DMS 273 (cell line): ENCODE data around the gene LDLRAD4.

Source experiments
- DNase-seq: peaks from one replicate; lab custom pipeline; 2025; ENCODE audit not compliant: unreplicated experiment; lab: John Stamatoyannopoulos, UW

Gene LDLRAD4

DNA sequence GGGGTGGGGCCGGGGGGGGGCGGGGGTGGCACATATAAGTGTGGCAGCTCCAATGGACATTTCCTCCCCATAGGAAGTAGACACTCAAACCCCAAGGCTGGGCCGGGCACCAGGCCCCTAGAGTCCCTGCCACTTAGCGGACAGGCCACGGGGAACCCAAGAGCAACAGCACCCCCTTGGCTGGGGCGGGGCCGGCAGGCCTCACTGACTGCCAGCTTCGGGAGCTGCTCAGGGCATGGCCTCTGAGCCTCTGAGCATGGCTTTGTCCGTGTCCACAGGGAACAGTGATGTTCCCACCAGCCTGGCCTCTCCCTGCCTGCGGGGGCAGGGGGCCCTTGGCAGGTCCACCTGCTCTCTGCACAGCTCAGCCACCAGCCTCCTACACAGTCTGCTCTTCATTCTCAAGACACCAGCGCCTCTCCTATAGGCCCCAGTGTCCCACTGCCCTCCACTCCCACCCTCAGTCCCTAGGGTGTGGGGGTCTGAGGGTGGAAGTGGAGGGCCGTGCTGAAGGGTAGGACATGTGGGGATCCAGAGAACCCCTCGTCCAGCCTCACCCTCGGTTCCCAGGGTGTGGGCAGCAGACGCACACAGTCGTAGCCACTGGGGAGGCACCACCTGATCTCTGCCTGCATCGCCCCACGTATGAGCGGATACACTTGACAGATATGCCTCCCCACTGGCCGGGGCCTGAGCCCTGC, 401.1 kb downstream of the LDLRAD4 start:
- DNase-seq = no peak

GRCh38 chr18:13620206-13620672, 401.7 kb downstream of the LDLRAD4 start:
- no peak for DNase-seq

- DNase-seq = no peak
Observed at GRCh38 chr18:13620818-13621445, 402.4 kb downstream of the LDLRAD4 start.

GRCh38 chr18:13621446-13621849, 402.9 kb downstream of the LDLRAD4 start:
- DNase-seq = no peak

DNA sequence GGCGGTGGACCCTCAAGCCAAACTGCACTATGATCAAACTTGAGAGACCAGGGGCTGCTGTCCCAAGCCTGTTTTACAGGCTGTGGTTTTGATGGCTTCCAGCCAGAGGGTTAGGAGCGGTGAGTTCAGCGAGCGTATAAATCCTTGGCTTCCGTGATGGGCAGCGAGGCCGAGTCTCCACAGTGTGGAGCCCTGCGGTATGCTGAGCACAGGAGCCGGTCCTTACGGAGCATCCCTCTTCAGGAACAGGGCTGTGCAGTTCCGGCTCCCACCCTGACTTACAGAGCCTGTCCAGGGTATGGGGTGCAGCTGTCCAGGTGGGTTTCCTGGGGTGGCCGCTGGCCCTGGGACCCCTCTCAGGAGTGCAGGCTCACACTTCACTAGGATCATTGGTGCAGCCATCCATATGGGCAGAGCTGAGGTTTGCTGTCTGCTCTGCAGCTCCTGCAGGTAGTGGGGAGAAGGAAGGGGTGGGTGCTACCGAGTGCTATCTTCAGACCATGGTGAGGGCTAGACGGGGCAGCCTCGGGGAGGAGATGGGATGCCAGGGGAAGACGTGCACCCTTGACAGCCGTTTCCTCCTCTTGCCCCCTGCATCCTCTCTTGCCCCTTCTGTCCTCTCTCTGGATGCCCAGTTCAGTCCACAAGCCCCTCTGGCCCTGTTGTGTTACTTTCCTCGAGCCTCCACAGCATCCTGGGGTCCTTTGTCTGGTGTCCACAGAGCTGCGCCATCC, 403.5 kb downstream of the LDLRAD4 start:
- no peak for DNase-seq

GRCh38 chr18:13622751-13623150, 404.2 kb downstream of the LDLRAD4 start:
- DNase-seq = no peak

GRCh38 chr18:13623348-13623747, 404.8 kb downstream of the LDLRAD4 start:
- DNase-seq = no peak

- no peak for DNase-seq
Observed at GRCh38 chr18:13623871-13624270, 405.3 kb downstream of the LDLRAD4 start.

- no peak for DNase-seq
Observed at GRCh38 chr18:13624563-13625237, 406.1 kb downstream of the LDLRAD4 start.

GRCh38 chr18:13625355-13625754, 406.8 kb downstream of the LDLRAD4 start:
- DNase-seq = no peak

GRCh38 chr18:13625843-13626543, 407.4 kb downstream of the LDLRAD4 start:
- no peak for DNase-seq

GRCh38 chr18:13626544-13626908, 408.0 kb downstream of the LDLRAD4 start:
- DNase-seq = no peak

DNA sequence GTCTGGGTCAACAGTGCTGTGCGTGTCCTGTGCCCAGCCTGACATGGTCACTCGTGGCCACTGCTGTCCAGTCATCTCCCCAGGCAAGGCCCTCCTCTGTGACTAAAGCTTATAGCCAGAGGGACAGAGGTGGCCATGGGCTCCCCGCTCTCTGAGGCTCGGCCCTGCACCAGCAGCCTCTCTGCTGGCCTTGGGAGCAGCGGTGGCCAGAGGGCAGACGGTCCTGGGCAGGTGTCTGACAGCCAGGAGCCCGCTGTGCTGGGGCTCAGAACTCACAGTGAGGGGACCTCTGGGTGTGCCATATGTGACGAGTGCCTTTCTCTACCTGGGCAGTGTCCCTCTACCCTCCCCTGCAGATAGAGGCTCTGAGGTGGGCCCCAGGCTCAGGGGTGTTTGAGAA, 409.1 kb downstream of the LDLRAD4 start:
- no peak for DNase-seq

DNA sequence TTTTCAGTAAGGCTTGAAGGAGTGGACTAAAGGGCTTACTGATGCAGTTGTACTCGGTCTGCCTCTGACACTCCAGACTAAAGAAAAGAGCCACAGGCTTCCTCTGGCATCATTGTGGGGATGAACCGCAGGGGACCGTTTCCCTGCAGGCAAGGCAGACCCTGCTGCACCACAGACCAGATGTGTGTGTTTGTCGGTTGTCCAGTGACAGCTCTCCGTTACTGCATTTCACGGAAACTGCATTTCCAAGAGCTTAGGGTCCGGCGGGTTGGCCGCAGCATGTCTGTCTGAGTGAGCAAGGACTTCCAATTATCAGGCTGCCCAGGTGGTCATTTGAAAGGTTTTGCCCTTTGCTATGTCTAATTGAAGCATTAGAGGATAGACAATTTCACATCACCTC, 409.7 kb downstream of the LDLRAD4 start:
- DNase-seq = no peak

- DNase-seq = peak; percentile 87
Observed at GRCh38 chr18:13629841-13630715, 411.5 kb downstream of the LDLRAD4 start.

- DNase-seq = no peak
Observed at GRCh38 chr18:13630716-13631268, 412.2 kb downstream of the LDLRAD4 start.

DNA sequence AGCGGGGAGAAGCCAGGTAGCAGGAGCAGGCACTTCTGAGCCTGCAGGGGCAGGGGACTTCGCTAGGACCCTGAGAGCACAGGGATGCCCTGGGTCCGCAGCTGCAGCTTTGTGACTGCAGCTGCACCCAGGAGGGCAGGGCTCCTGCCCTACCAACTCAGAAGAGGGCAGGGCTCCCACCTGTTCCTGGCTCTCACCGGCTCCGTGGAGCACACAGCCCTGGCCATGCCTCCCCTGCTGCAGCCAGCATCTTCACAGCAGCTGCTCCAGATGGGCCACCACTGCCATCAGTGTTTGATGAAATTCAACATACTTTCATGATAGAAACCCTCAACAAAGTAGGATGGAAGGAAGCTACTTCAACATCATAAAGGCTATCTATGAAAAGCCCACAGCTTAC, 415.1 kb downstream of the LDLRAD4 start:
- DNase-seq = no peak

GRCh38 chr18:13635046-13635445, 416.5 kb downstream of the LDLRAD4 start:
- DNase-seq = no peak

- no peak for DNase-seq
Observed at GRCh38 chr18:13638719-13639595, 420.4 kb downstream of the LDLRAD4 start.
